Osteocyte (in vitro differentiated cells): ENCODE measurements around the gene CDC25B. TPM values are rescaled to one million over a fixed set of nuclear protein-coding genes. Genes with fewer than 3 reads are reported as not detected.

ENCODE experiments used
- DNase-seq: peaks from one replicate; pipeline ENCODE4 v3.0.0; 2021; ENCODE audit warnings: mixed read lengths; ENCODE audit not compliant: unreplicated experiment; ENCODE audit errors: extremely low spot score
- H3K27ac Mint-ChIP-seq: one replicate; pipeline ENCODE4 v1.8.0; 2021; ENCODE audit warnings: mild to moderate bottlenecking, mixed read lengths; ENCODE audit not compliant: unreplicated experiment
- H3K27me3 Mint-ChIP-seq: one replicate; pipeline ENCODE4 v1.8.0; 2021; ENCODE audit warnings: mixed read lengths; ENCODE audit not compliant: unreplicated experiment
- H3K36me3 Mint-ChIP-seq: one replicate; pipeline ENCODE4 v1.8.0; 2021; ENCODE audit warnings: mixed read lengths; ENCODE audit not compliant: unreplicated experiment
- H3K4me1 Mint-ChIP-seq: one replicate; pipeline ENCODE4 v1.8.0; 2021; ENCODE audit warnings: mixed read lengths; ENCODE audit not compliant: unreplicated experiment
- H3K4me3 Mint-ChIP-seq: one replicate; pipeline ENCODE4 v1.8.0; 2021; ENCODE audit warnings: mild to moderate bottlenecking, moderate library complexity, mixed read lengths; ENCODE audit not compliant: unreplicated experiment
- H3K9me3 Mint-ChIP-seq: one replicate; pipeline ENCODE4 v1.8.0; 2021; ENCODE audit warnings: mixed read lengths; ENCODE audit not compliant: unreplicated experiment
- total RNA-seq: library from RNA; stranded (reverse); gene quantifications from 2 replicates; pipeline ENCODE4 v1.2.1, GENCODE V29; 2021
- TF ChIP-seq, protein P1 (sequence below): fragments of 200-600 bp; sonication (generic); IDR thresholded peaks from 2 replicates; pipeline ENCODE4 v1.5.0; 2021; ENCODE audit warnings: antibody characterized with exemption, mild to moderate bottlenecking, moderate library complexity

The CDC25B gene
- total RNA-seq, 1 donor from 2014 or later, result 197 TPM

GRCh38 chr20:3818155-3819151, 22.3 kb downstream of the CDC25B start:
- H3K27ac Mint-ChIP-seq, result peak overlapping the region; percentile 98
- TF ChIP-seq, protein P1, sequence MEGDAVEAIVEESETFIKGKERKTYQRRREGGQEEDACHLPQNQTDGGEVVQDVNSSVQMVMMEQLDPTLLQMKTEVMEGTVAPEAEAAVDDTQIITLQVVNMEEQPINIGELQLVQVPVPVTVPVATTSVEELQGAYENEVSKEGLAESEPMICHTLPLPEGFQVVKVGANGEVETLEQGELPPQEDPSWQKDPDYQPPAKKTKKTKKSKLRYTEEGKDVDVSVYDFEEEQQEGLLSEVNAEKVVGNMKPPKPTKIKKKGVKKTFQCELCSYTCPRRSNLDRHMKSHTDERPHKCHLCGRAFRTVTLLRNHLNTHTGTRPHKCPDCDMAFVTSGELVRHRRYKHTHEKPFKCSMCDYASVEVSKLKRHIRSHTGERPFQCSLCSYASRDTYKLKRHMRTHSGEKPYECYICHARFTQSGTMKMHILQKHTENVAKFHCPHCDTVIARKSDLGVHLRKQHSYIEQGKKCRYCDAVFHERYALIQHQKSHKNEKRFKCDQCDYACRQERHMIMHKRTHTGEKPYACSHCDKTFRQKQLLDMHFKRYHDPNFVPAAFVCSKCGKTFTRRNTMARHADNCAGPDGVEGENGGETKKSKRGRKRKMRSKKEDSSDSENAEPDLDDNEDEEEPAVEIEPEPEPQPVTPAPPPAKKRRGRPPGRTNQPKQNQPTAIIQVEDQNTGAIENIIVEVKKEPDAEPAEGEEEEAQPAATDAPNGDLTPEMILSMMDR, result peak; percentile 75
- H3K4me1 Mint-ChIP-seq, result peaks cover 39% of the 10 kb centered on the region
- no peaks in the 10 kb centered on the region for H3K27me3 Mint-ChIP-seq
- no peaks in the 10 kb centered on the region for H3K9me3 Mint-ChIP-seq
- peak; percentile 90 for DNase-seq
- peaks cover 7% of the 10 kb centered on the region for H3K36me3 Mint-ChIP-seq
- no peak overlapping the region for H3K4me3 Mint-ChIP-seq

DNA sequence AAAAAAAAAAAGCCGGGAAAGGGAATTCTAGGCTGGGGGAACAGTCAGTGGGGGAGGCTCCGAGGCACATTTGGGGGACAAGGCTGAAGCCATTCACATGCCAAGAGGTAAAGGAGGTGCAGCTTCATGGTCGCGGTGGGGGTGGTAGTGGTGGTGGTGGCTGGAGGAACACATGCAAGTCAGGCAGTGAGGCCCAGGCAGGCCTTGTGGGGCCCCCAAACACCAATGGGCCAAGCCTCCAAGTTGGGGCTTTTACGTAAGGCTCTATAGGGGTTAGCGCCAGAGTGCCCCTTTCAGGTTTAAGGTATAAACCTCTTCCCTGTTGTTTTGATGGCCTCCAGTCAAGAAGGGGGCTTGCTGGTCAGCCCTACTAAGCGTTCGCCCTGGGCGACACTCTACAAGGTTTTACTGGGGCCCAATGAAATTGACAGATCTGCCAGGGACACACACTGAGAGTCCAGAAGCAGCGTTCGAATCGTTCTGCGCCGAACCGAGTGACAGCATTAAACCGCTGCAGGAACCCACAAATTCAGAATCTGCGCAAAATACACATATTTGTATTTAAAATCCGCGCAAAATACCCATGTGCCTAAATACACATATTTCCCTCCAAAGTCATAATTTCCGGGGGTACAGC, 23.4 kb downstream of the CDC25B start:
- Mint-ChIP-seq H3K4me3 (peak overlapping the region; percentile 74), H3K27ac (peak overlapping the region; percentile 98), H3K36me3 (peaks cover 7% of the 10 kb centered on the region), H3K27me3 (no peaks in the 10 kb centered on the region), H3K9me3 (no peaks in the 10 kb centered on the region), H3K4me1 (peaks cover 39% of the 10 kb centered on the region)
- DNase-seq, result no peak
- TF ChIP-seq, protein P1, result no peak

- TF ChIP-seq, protein P1, result peak; percentile 100
- Mint-ChIP-seq H3K27ac (peak within 1 kb of the TSS; percentile 98), H3K27me3 (no peaks in the 10 kb centered on the region), H3K4me3 (peak within 1 kb of the TSS; percentile 85), H3K9me3 (no peaks in the 10 kb centered on the region), H3K4me1 (peaks cover 39% of the 10 kb centered on the region), H3K36me3 (peaks cover 7% of the 10 kb centered on the region)
- DNase-seq, result peak; percentile 97
Observed at GRCh38 chr20:3820048-3820900, 24.2 kb downstream of the CDC25B start, which contains the start of gene AP5S1. TSS of gene AP5S1 (plus strand) at chr20:3820547. CDS start at chr20:3822118, 1,571 bp downstream.

GRCh38 chr20:3820901-3821727, 25.0 kb downstream of the CDC25B start:
- peaks cover 39% of the 10 kb centered on the region for H3K4me1 Mint-ChIP-seq
- H3K27me3 Mint-ChIP-seq, result no peaks in the 10 kb centered on the region
- H3K27ac Mint-ChIP-seq, result peak overlapping the region; percentile 98
- peak overlapping the region; percentile 85 for H3K4me3 Mint-ChIP-seq
- H3K9me3 Mint-ChIP-seq, result no peaks in the 10 kb centered on the region
- H3K36me3 Mint-ChIP-seq, result peaks cover 7% of the 10 kb centered on the region
- no peak for DNase-seq
- TF ChIP-seq, protein P1, result no peak
